Stimulated activated CD8-positive, alpha-beta memory T cell treated with anti-CD3 and anti-CD28 coated beads, Interleukin-2, amount 100 ng/mL, for 1 hour (primary cell): Measurements from ENCODE around the gene TSPAN14.

ENCODE experiments used
- DNase-seq, 2 donors: peaks; one replicate each; pipeline ENCODE4 v3.0.0-alpha.2; 2020; ENCODE audit warnings: low read depth in 2 of 2

The TSPAN14 gene

GRCh38 chr10:80487791-80488538 lies 33.9 kb downstream of the TSPAN14 start:
- DNase-seq: peak; percentile 40 to 41

DNA sequence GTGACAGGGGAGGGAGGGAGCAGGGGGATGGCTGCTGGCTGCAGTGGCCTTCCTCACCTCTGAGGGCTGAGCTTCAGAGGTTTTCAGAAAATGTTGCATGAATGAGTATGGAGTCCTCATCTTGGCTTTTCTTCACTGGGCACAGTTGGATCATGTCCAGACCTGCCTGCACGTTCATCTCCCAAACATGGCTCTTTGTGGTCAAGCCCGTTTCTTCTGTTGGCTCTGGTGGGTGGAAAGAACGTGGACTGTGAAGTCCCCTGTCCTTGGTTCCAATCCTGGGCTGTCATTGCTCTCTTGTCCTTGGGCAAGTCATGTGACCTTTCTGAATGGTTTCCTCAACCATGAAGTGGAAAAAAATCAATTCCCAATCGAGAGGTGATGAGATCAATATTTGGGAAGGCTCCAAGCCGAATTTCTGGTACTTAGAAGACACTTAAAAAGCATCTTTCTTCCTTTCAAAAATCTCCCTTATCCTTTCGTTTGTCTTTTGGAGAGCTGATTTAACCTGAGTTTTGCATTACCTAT lies 34.5 kb downstream of the TSPAN14 start:
- DNase-seq: no peak

DNA sequence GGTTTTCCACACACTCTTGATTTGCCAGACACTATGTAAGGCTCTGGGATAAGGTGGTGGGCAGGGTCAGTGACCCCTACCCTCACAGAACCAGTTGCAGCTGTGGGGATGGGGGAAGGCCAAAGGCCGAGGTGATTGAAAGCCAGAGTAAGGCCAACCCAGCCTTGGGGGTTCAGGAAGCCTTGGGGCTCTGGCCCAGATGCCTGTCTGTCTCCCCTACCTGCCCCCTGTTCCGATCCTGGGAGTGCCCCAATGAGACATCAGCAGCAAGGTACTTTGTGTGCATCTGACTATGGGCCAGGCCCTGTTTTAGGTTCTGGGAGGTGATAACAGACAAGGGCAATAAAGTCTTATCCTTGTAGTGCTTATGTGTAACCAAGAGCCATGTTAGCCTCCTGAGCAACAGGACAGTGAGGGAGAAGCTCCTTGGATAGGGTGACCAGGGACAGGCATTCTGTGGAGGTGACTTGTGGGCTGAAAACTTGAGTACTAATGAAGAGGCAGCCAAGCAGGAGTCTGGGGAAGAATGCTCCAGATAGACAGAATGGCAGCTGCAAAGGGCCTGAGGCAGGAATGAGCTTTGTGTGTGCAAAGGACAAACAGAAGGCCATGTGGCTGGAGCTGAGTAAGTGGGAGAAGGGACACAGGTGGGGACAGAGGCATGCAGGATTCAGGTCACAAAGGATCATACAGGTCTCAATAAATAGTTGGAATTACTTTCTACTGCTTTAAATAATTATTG lies 35.4 kb downstream of the TSPAN14 start:
- no peak for DNase-seq

DNA sequence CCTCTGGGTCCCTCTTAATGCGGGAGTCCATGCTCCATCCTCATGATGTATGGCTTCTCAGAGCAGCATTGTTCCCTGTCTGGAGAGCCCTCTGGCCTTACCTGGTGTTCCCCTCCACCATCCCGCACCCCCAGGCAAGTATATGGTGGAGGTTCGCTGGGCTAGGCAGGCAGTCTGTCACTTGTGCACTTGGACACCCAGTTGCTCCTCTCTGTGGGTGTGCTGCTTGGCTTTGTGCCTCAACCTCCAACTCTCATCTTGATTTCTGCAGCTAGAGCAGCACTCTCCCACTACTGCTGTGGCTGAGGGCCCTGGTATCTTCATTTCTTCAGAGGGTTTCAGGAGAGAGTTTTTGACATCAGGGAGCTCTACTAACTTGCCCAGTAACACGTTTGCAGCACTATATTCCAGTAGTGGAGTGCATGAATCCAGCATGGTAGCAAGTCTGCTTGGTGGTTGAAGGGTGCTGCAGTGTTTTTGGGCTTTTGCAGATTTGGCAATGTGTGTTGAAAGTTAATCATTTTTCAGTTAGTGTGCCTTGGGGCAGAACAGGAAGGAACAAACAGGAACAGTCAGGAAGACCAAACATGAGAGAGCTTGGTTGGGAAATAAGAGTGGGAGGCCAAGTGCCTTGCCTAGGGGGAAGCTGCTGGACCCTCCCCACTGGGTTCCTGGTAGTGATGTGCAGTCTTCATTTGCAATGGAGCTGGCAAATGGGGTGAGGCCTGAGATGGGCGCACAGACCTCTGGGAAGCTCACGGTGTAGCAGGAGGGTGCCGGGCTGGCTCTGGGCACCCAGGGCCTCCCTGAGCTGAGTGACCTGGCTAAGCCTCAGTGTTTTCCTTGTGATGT lies 37.4 kb downstream of the TSPAN14 start:
- no peak for DNase-seq

- no peak for DNase-seq
These were observed 38.9 kb downstream of the TSPAN14 start for GRCh38 chr10:80492848-80493521.

GRCh38 chr10:80493522-80494051 lies 39.5 kb downstream of the TSPAN14 start:
- no peak for DNase-seq

DNA sequence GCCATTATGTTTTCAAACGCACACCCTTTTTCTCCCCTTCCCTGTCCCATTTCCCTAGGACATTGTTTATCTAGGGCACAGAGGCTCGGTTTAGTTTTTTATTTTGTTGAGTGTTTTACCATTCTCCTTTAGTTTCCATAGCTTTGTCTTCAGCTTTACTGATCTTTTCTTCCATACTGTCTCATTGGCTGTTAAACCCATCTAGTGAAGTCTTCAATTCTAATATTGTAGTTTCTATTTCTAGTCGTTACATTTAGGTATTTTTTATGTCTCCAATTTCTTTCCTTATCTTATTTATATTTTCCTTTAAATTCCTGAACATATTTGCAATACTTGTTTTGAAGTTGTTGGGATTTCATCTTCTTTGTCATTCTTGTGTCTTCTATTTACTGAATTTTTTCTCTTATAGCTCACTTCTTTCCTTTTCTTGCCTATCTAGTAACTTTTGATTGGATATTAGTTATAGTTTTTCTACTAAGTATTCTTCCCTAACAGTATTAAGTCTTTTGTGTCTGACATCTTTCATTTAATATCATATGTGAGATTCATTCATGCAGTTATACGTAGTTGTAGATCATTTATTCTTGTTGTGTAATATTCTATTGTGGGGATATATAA lies 42.6 kb downstream of the TSPAN14 start:
- DNase-seq: no peak

- DNase-seq: no peak
These were observed 43.3 kb downstream of the TSPAN14 start for GRCh38 chr10:80497187-80498077.

DNA sequence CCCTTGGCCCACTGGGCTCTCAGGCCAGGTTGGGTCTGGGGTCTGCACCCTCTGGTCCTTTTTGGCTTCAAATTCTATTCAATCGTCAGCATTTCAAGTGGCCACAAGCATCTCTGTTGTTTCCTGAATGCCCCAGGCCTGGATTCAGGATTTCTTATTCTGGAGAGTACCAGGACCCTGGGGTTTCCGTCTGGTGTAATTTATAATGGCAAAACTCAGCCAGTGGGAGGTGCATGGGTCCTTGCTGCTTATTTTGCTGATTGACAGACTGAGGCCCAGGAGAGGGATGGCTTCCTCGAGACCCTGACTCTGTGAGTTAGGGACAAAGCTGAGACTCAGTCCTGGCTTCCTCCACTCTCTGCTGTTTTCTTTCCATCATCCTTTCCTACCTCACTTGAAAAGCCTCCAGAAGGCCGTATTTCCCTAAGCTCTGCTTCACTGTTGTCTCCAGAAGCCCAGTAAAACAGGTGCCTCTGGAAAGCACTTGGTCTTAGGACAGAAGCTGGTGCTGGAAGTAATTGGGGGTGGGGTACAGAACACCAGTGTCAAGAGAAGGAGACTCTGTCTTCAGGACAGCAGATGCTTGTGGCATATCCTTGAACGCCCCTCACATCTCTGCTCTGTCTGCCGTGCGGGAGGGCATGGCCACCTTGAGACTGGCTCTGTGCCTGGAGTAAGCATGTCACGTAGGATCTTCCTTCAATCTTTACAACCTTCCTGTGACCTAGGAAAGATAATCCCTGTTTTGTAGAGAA lies 44.1 kb downstream of the TSPAN14 start:
- DNase-seq: no peak

DNA sequence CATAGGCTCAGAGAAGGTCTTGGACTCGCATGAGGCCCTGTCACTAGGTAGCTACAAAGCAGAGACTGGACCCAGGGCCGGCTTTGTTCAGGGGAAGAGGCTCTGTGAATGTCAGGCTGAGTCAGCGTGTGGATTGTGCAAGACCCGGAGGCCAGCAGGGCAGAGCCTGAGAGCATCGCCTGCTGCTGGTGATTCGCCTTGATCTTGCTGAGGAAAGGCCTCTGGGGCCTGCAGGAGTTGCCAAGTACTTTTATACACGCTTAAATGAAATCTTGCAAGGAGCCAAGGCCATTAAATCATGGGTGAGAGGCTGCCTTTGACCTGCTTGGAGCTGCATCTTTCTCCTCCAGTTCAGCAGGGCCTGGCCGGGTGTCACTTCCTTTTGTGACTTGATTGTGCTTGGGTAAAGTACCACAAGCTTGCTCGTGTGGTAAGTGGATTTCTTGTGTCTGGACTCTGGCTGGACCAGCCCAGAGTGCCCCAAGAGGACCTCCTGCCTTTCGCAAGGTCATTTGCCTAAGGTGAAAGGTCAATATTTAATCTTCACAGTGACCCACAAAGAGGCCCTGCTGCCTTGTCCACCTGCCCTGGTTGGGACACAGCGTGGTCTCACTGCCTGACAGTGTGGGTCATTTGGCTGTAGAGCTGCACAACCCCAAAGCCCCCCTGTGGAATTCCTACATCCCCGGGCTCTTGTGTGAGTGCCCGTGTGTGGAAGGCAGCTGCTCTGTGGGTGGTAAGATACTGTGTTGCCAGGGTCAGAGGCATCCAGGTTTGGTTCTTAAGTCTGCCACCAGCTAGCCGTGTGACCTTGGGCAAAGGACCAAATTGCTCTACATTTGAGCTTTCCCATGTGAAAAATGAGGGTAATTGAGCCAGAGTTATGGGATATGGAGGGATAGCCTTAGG lies 45.0 kb downstream of the TSPAN14 start:
- DNase-seq: peak in 1 of 2 donors; percentile 37

DNA sequence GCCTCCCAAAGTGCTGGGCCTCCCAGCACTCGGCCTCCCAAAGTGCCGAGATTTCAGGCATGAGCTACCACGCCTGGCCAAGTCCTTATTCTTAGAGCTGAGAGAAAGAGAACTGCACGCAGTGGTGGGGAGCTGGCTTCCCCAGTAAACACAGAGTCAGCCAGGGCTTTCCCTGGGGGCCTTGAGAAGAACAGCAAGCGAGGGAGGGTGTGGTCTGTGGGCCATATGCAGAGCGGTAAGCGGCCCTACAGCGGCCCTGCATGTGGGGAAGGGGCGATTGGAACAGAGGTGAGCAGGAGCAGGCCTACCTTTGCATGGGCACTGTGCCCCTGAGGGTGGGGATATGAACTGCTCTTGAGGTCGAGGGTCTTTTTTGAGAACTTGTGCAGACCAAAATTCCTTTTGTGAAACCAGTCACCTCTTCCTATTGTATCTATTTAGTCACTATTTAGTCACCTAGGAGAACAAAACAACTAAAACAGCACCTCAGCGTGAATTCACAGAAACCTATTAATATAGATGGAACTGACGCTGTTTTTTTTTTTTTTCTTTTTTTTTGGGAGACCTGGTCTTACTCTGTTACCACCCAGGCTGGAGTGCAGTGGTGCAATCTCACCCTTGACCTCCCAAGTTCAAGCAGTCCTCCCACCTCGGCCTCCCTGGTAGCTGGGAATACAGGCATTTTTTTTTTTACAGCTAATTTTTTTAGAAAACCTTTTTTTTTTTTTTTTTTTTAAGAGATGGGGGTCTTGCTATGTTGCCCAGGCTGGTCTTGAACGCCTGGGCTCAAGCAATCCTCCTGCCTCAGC lies 46.7 kb downstream of the TSPAN14 start:
- DNase-seq: no peak

DNA sequence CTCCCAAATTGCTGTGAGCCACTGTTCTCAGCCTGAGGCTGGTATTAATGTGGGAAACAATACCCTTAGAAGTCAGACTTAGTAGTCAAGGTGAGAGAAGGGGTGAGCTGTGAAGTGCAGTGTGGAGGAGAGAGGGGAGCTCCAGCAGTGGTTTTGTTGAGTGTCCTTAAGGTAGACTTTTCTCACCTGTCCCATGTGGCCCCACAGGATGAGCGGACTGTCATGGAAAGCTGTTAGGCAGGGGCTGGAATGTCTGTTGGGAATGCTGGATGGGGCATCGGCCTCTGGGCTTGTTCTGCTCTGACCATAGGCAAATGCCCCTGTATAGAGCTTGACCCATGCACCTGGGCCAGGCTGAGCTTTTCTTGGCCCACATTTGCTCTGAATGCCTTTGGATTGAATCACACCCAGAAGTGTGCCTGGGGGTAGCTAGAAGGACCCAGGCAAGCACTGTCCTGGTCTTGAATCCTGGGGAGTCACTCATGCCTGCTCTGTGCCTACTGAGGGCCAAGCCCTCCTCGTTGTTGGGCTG lies 47.3 kb downstream of the TSPAN14 start:
- no peak for DNase-seq

GRCh38 chr10:80501913-80502521 lies 47.9 kb downstream of the TSPAN14 start:
- no peak for DNase-seq

DNA sequence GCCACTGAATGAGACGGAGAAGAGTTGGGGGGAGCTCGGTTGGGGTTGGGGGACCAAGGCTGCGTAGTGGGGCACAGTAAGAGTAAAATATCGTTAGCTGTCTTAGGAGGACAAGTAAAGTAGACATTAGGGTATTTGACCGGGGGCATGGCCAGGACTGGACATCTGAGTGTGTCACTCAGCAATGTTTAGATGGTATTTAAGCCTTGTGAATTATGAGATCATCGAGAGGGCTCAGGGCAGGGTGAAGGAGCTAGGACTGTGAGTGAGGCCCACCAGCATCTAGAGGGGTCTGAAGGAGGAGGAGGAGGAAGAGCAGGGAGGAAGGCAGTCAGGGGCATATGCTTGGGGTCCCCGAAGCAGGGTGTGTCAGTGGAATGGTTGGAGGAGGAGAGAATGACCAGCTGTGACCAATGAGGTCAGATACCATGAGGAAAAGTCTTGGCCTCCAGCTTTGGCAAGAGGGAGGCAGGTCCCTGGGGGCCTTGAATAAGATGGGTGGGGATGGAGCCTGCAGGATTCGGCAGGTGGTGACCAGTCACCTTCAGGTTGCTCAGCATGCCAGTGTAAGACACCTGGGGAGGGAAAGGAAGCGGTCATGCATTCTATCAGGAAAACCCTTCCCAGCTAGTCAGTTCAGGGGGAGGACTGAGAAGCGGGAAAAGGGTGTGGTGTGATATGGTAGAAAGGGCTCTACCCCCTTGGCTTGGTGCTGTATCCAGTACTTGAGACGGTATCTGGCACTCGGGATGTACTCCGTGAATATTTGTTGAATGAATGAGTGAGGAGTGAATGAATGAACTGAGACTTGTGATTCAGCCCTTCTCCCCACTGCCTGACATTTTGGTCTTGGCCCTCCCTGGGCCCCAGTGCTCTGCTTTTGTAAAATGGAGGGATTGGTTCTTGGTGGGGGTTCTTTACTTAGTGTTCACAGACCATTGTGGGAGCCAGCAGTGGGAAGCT lies 48.8 kb downstream of the TSPAN14 start:
- no peak for DNase-seq

GRCh38 chr10:80503584-80504157 lies 49.6 kb downstream of the TSPAN14 start:
- DNase-seq: no peak
